ENCODE measurements around the gene OR2T6. TPM values are rescaled to one million over a fixed set of nuclear protein-coding genes. Genes with fewer than 3 reads are reported as not detected.

Gene OR2T6
- total RNA-seq (not detected), total RNA-seq (0 to 0.14 (median 0) reads per million in 172 experiments)
- polyA plus RNA-seq (2013, experiment 1 of 2), result not detected
- 0.01 TPM for polyA plus RNA-seq (2013, experiment 2 of 2)

- ATAC-seq (ENCODE audit: poor library complexity) (no peak), DNase-seq (no peak)
- Mint-ChIP-seq H3K27me3 (no peaks in the 10 kb centered on the region), H3K36me3 (ENCODE audit: low read depth) (no peaks in the 10 kb centered on the region), H3K4me1 (ENCODE audit: low read depth) (peaks cover 12% of the 10 kb centered on the region), H3K4me3 (no peak within 1 kb of the TSS), H3K27ac (no peak within 1 kb of the TSS), H3K9me3 (no peaks in the 10 kb centered on the region)
- Histone ChIP-seq H3K4me3 (ENCODE audit: low read length) (no peak within 1 kb of the TSS), H3K27ac (ENCODE audit: low read depth in 1 of 2, low read length in 2 of 2) (no peak within 1 kb of the TSS), H3K4me1 (ENCODE audit: insufficient read depth, low read length) (no peaks in the 10 kb centered on the region), H3K27me3 (ENCODE audit: control insufficient read depth in 1 of 2, insufficient read depth in 2 of 2, low read length in 2 of 2) (no peaks in the 10 kb centered on the region), H3K9me3 (ENCODE audit: control insufficient read depth in 1 of 2, insufficient read depth in 1 of 2, low read length in 2 of 2) (no peaks in the 10 kb centered on the region), H3K36me3 (ENCODE audit: insufficient read depth, low read length) (no peaks in the 10 kb centered on the region)
- intact Hi-C loops (cut with DNase I, micrococcal nuclease), result no loop called here
- TF ChIP-seq CTCF (IDR thresholded peaks at IDR 0.05), result no peak
- ChIA-PET CTCF (no interaction called here), POLR2A (no interaction called here)
Observed at GRCh38 chr1:248375446-248375845, at the start of gene OR2T6. OR2T6 (plus strand) TSS chr1:248375746; CDS start chr1:248387609, 11,863 bp downstream.

GRCh38 chr1:248343451-248343850, 32.1 kb upstream of the OR2T6 start:
- intact Hi-C loops (cut with DNase I, micrococcal nuclease), result no loop called here
- POLR2A ChIA-PET, result no interaction called here
- TF ChIP-seq CTCF (IDR thresholded peaks at IDR 0.05), result no peak

GRCh38 chr1:248348475-248348874, 27.1 kb upstream of the OR2T6 start, which contains the start of gene OR14C36:
OR14C36 (plus strand) TSS chr1:248348775; CDS start chr1:248348775, 0 bp downstream.
- H3K4me1 Mint-ChIP-seq (ENCODE audit: low read depth), result no peaks in the 10 kb centered on the region
- no peak within 1 kb of the TSS for H3K27ac Mint-ChIP-seq
- POLR2A ChIA-PET, result no interaction called here
- H3K36me3 ChIP-seq (ENCODE audit: insufficient read depth, low read length), result no peaks in the 10 kb centered on the region
- CTCF ChIA-PET, result no interaction called here
- H3K9me3 ChIP-seq (ENCODE audit: control insufficient read depth in 1 of 2, insufficient read depth in 1 of 2, low read length in 2 of 2), result no peaks in the 10 kb centered on the region
- H3K27ac ChIP-seq (ENCODE audit: low read depth in 1 of 2, low read length in 2 of 2), result no peak within 1 kb of the TSS
- no peaks in the 10 kb centered on the region for H3K27me3 ChIP-seq (ENCODE audit: control insufficient read depth in 1 of 2, insufficient read depth in 2 of 2, low read length in 2 of 2)
- no peak within 1 kb of the TSS for H3K4me3 Mint-ChIP-seq
- no peaks in the 10 kb centered on the region for H3K9me3 Mint-ChIP-seq
- no peak for TF ChIP-seq CTCF (IDR thresholded peaks at IDR 0.05)
- H3K4me1 ChIP-seq (ENCODE audit: insufficient read depth, low read length), result no peaks in the 10 kb centered on the region
- H3K27me3 Mint-ChIP-seq, result peaks cover 17% of the 10 kb centered on the region
- DNase-seq (no peak), ATAC-seq (ENCODE audit: poor library complexity) (no peak)
- H3K36me3 Mint-ChIP-seq (ENCODE audit: low read depth), result no peaks in the 10 kb centered on the region
- no peak within 1 kb of the TSS for H3K4me3 ChIP-seq (ENCODE audit: low read length)
- intact Hi-C loops (cut with DNase I, micrococcal nuclease), result no loop called here

More at GRCh38 chr1:248343451-248343850, 32.1 kb upstream of the OR2T6 start:
- H3K36me3 ChIP-seq (ENCODE audit: insufficient read depth, low read length), result no peaks in the 10 kb centered on the region
- ATAC-seq (ENCODE audit: poor library complexity) (no peak), DNase-seq (no peak)
- Mint-ChIP-seq H3K4me3 (no peak overlapping the region), H3K36me3 (ENCODE audit: low read depth) (no peaks in the 10 kb centered on the region), H3K4me1 (ENCODE audit: low read depth) (no peaks in the 10 kb centered on the region), H3K9me3 (no peaks in the 10 kb centered on the region), H3K27ac (no peak overlapping the region), H3K27me3 (peaks cover 8% of the 10 kb centered on the region)
- no peak overlapping the region for H3K27ac ChIP-seq (ENCODE audit: low read depth in 1 of 2, low read length in 2 of 2)
- H3K4me1 ChIP-seq (ENCODE audit: insufficient read depth, low read length), result no peaks in the 10 kb centered on the region
- H3K27me3 ChIP-seq (ENCODE audit: control insufficient read depth in 1 of 2, insufficient read depth in 2 of 2, low read length in 2 of 2), result no peaks in the 10 kb centered on the region
- H3K4me3 ChIP-seq (ENCODE audit: low read length), result no peak overlapping the region
- no peaks in the 10 kb centered on the region for H3K9me3 ChIP-seq (ENCODE audit: control insufficient read depth in 1 of 2, insufficient read depth in 1 of 2, low read length in 2 of 2)
- CTCF ChIA-PET, result no interaction called here
